ENCODE measurements around the gene SCNN1A.

Gene SCNN1A

GRCh38 chr12:6324936-6325750 is 50.2 kb downstream of the SCNN1A start:
- Histone ChIP-seq H3K9ac (ENCODE audit: low read length) (no peak overlapping the region), H3F3A (ENCODE audit: insufficient read depth, low read length) (peaks cover 9% of the 10 kb centered on the region), H3K4me3 (ENCODE audit: low read length) (no peak overlapping the region), H3K36me3 (replicated peaks; ENCODE audit: insufficient read depth, low read length) (peaks cover 4% of the 10 kb centered on the region; the same call in 1 of the 2 replicates), H3K4me1 (ENCODE audit: low read length) (peaks cover 20% of the 10 kb centered on the region), H2AFZ (ENCODE audit: low read length) (no peak overlapping the region), H3K9me3 (replicated peaks; ENCODE audit: insufficient read depth, low read length) (no peaks in the 10 kb centered on the region), H3K27me3 (replicated peaks; ENCODE audit: insufficient read depth, low read length) (no peaks in the 10 kb centered on the region), H3K9me2 (replicated peaks; ENCODE audit: insufficient read depth, low read length) (no peaks in the 10 kb centered on the region), H3K4me2 (ENCODE audit: low read depth, low read length) (no peak overlapping the region), H3K27ac (ENCODE audit: low read length) (no peak overlapping the region), H4K20me1 (ENCODE audit: insufficient read depth, low read length) (no peaks in the 10 kb centered on the region), H3K79me2 (ENCODE audit: low read length) (no peaks in the 10 kb centered on the region)
- TF ChIP-seq EZH2 (optimal IDR thresholded peaks at IDR 0.05; ENCODE audit: low read depth, low read length): no peak
- DNase-seq: no peak

GRCh38 chr12:6323995-6324711 is 51.2 kb downstream of the SCNN1A start:
- Histone ChIP-seq H3K79me2 (ENCODE audit: low read length) (no peaks in the 10 kb centered on the region), H3K4me1 (ENCODE audit: low read length) (peaks cover 20% of the 10 kb centered on the region), H3K9me2 (replicated peaks; ENCODE audit: insufficient read depth, low read length) (no peaks in the 10 kb centered on the region), H3K4me2 (ENCODE audit: low read depth, low read length) (peak overlapping the region; percentile 31; the same call in 1 of the 2 replicates), H2AFZ (ENCODE audit: low read length) (peak overlapping the region; percentile 47), H4K20me1 (ENCODE audit: insufficient read depth, low read length) (no peaks in the 10 kb centered on the region), H3K9ac (ENCODE audit: low read length) (peak overlapping the region; percentile 19; the same call in 1 of the 2 replicates), H3K36me3 (replicated peaks; ENCODE audit: insufficient read depth, low read length) (no peaks in the 10 kb centered on the region), H3K27ac (ENCODE audit: low read length) (peak overlapping the region; percentile 49; the same call in 1 of the 2 replicates), H3K27me3 (replicated peaks; ENCODE audit: insufficient read depth, low read length) (no peaks in the 10 kb centered on the region), H3K9me3 (replicated peaks; ENCODE audit: insufficient read depth, low read length) (no peaks in the 10 kb centered on the region), H3K4me3 (ENCODE audit: low read length) (0 out of 2 replicates have a peak overlapping the region, but pooled peaks have one; percentile 6), H3F3A (ENCODE audit: insufficient read depth, low read length) (peaks cover 9% of the 10 kb centered on the region)
- no peak for DNase-seq
- TF ChIP-seq EZH2phosphoT487 (IDR thresholded peaks at IDR 0.05; ENCODE audit: low read length) (no peak), CTCF (IDR thresholded peaks at IDR 0.05; ENCODE audit: low read length) (no peak), EZH2 (optimal IDR thresholded peaks at IDR 0.05; ENCODE audit: low read depth, low read length) (no peak)

GRCh38 chr12:6323340-6323994 is 51.9 kb downstream of the SCNN1A start:
- H4K20me1 ChIP-seq (ENCODE audit: insufficient read depth, low read length): no peaks in the 10 kb centered on the region
- no peaks in the 10 kb centered on the region for H3K27me3 ChIP-seq (replicated peaks; ENCODE audit: insufficient read depth, low read length)
- peak overlapping the region; percentile 6; the same call in 1 of the 2 replicates for H3K4me3 ChIP-seq (ENCODE audit: low read length)
- TF ChIP-seq EZH2phosphoT487 (IDR thresholded peaks at IDR 0.05; ENCODE audit: low read length) (no peak), CTCF (IDR thresholded peaks at IDR 0.05; ENCODE audit: low read length) (peak; percentile 85)
- no peaks in the 10 kb centered on the region for H3K36me3 ChIP-seq (replicated peaks; ENCODE audit: insufficient read depth, low read length)
- H3K79me2 ChIP-seq (ENCODE audit: low read length): no peaks in the 10 kb centered on the region
- peaks cover 20% of the 10 kb centered on the region for H3K4me1 ChIP-seq (ENCODE audit: low read length)
- H3K9me3 ChIP-seq (replicated peaks; ENCODE audit: insufficient read depth, low read length): no peaks in the 10 kb centered on the region
- peak overlapping the region; percentile 31; the same call in 1 of the 2 replicates for H3K4me2 ChIP-seq (ENCODE audit: low read depth, low read length)
- DNase-seq: peak; percentile 79
- peaks cover 9% of the 10 kb centered on the region for H3F3A ChIP-seq (ENCODE audit: insufficient read depth, low read length)
- H3K27ac ChIP-seq (ENCODE audit: low read length): peak overlapping the region; percentile 49; the same call in 1 of the 2 replicates
- no peaks in the 10 kb centered on the region for H3K9me2 ChIP-seq (replicated peaks; ENCODE audit: insufficient read depth, low read length)
- H2AFZ ChIP-seq (ENCODE audit: low read length): peak overlapping the region; percentile 47
- peak overlapping the region; percentile 19; the same call in 1 of the 2 replicates for H3K9ac ChIP-seq (ENCODE audit: low read length)

All from MM.1S (cell line).